Stimulated activated naive CD4-positive, alpha-beta T cell treated with Interleukin-2 at 50 U/mL for 16 hours (primary cell): ENCODE measurements around the gene ADCY9.

ENCODE experiments used
- DNase-seq: peaks from one replicate; lab custom pipeline; 2025; lab: John Stamatoyannopoulos, UW

The ADCY9 gene

GRCh38 chr16:4003576-4003975 lies 112.7 kb downstream of the ADCY9 start:
- no peak for DNase-seq

GRCh38 chr16:4003166-4003565 lies 113.1 kb downstream of the ADCY9 start:
- no peak for DNase-seq

GRCh38 chr16:4002121-4002520 lies 114.1 kb downstream of the ADCY9 start:
- no peak for DNase-seq

- DNase-seq, result no peak
Measured at GRCh38 chr16:3999479-4000325, 116.5 kb downstream of the ADCY9 start.

GRCh38 chr16:3998793-3999478 lies 117.3 kb downstream of the ADCY9 start:
- DNase-seq, result no peak

- DNase-seq, result no peak
Measured at GRCh38 chr16:3997231-3997841, 118.9 kb downstream of the ADCY9 start.

- no peak for DNase-seq
Measured at GRCh38 chr16:3995001-3995400, 121.2 kb downstream of the ADCY9 start.

GRCh38 chr16:3993052-3993785 lies 123.0 kb downstream of the ADCY9 start:
- no peak for DNase-seq

GRCh38 chr16:3992297-3993051 lies 123.8 kb downstream of the ADCY9 start:
- DNase-seq, result no peak

- DNase-seq, result no peak
Measured at GRCh38 chr16:3988824-3989223, 127.4 kb downstream of the ADCY9 start.

GRCh38 chr16:3988011-3988410 lies 128.2 kb downstream of the ADCY9 start:
- DNase-seq, result no peak

GRCh38 chr16:3987231-3987630 lies 129.0 kb downstream of the ADCY9 start:
- DNase-seq, result no peak

GRCh38 chr16:3986235-3986544 lies 130.1 kb downstream of the ADCY9 start:
- DNase-seq, result no peak

GRCh38 chr16:3984111-3985060 lies 131.9 kb downstream of the ADCY9 start:
- DNase-seq, result no peak

GRCh38 chr16:3983081-3983520 lies 133.1 kb downstream of the ADCY9 start:
- peak; percentile 14 for DNase-seq

- no peak for DNase-seq
Measured at GRCh38 chr16:3982216-3982615, 134.0 kb downstream of the ADCY9 start.

GRCh38 chr16:3980253-3981111 lies 135.8 kb downstream of the ADCY9 start:
- no peak for DNase-seq

- no peak for DNase-seq
Measured at GRCh38 chr16:3979518-3979917, 136.7 kb downstream of the ADCY9 start.

GRCh38 chr16:3979070-3979469 lies 137.2 kb downstream of the ADCY9 start:
- no peak for DNase-seq

- DNase-seq, result no peak
Measured at GRCh38 chr16:3977376-3977775, 138.9 kb downstream of the ADCY9 start.
